Central memory CD8-positive, alpha-beta T cell (primary cell): Measurements from ENCODE around the gene MAF.

Experiments
- ATAC-seq: fragments of 150-1000 bp; cut with Tn5 transposase; replicated peaks from 2 replicates; pipeline ENCODE4 v1.10.0; 2022; ENCODE audit warnings: mild to moderate bottlenecking, moderate FRiP score, moderate number of reproducible peaks; ENCODE audit not compliant: poor library complexity, severe bottlenecking; ENCODE audit errors: extremely low read depth
- DNase-seq, 2 donors: peaks; one replicate each; pipeline ENCODE4 v3.0.0; 2021; ENCODE audit warnings: low spot score in 2 of 2
- H3K27ac Mint-ChIP-seq: one replicate; pipeline ENCODE4 v1.8.0; 2022; ENCODE audit warnings: low read depth, mild to moderate bottlenecking, moderate library complexity, mixed read lengths
- H3K27me3 Mint-ChIP-seq: one replicate; pipeline ENCODE4 v1.8.0; 2022; ENCODE audit warnings: mixed read lengths
- H3K36me3 Mint-ChIP-seq: one replicate; pipeline ENCODE4 v1.8.0; 2022; ENCODE audit warnings: mild to moderate bottlenecking, moderate library complexity, mixed read lengths; ENCODE audit not compliant: insufficient read depth
- H3K4me1 Mint-ChIP-seq: one replicate; pipeline ENCODE4 v1.8.0; 2022; ENCODE audit warnings: mixed read lengths
- H3K4me3 Mint-ChIP-seq: one replicate; pipeline ENCODE4 v1.8.0; 2022; ENCODE audit warnings: mild to moderate bottlenecking, moderate library complexity, mixed read lengths
- H3K9me3 Mint-ChIP-seq: one replicate; pipeline ENCODE4 v1.8.0; 2022; ENCODE audit warnings: mixed read lengths

The MAF gene

DNA sequence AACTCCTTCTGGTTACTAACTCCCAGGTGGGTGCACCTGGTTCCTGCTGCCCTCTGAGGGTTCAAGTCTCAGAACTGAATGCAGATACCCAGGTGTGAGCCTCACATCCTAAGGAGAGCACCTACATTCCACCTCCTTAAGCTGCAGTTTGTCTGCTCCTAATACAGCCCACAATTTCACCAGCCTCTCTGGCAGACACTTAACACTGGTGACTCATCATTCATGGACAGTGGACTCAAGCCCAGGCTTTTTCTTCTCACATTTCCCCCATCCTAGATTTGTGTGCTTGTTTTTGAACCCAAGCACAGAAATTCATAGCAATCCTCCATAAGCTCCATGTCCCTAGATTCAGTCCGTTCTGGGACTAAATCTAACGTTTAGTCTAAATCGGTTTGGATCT, 7.0 kb upstream of the MAF start:
- H3K4me1 Mint-ChIP-seq, result no peaks in the 10 kb centered on the region
- DNase-seq, result no peak
- no peak overlapping the region for H3K27ac Mint-ChIP-seq
- peaks cover 21% of the 10 kb centered on the region for H3K27me3 Mint-ChIP-seq
- H3K4me3 Mint-ChIP-seq, result no peak overlapping the region
- no peaks in the 10 kb centered on the region for H3K9me3 Mint-ChIP-seq
- ATAC-seq, result no peak
- no peaks in the 10 kb centered on the region for H3K36me3 Mint-ChIP-seq

DNA sequence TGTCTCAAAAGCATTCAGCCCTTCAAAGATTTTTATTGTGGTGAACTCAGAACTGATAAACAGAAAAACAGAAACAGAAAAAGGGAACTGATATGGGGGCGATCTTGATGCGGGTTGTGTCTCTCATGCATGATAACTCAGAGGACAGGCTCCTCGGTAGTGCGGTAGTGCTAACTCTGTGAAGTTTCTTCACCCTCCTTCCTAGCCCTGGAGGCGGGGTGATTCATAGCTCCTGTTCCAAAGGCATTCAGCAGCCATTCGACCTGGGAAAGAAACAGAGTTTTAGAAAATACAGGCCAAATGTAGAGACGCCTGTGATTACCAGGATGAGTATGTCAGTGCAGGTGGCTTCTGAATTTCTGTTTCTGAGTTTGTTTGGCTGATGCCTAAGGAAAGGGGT, 5.5 kb upstream of the MAF start:
- H3K9me3 Mint-ChIP-seq, result no peaks in the 10 kb centered on the region
- H3K27me3 Mint-ChIP-seq, result peaks cover 16% of the 10 kb centered on the region
- DNase-seq (no peak), ATAC-seq (no peak)
- peaks cover 3% of the 10 kb centered on the region for H3K36me3 Mint-ChIP-seq
- H3K4me3 Mint-ChIP-seq, result no peak overlapping the region
- no peak overlapping the region for H3K27ac Mint-ChIP-seq
- H3K4me1 Mint-ChIP-seq, result peaks cover 12% of the 10 kb centered on the region

DNA sequence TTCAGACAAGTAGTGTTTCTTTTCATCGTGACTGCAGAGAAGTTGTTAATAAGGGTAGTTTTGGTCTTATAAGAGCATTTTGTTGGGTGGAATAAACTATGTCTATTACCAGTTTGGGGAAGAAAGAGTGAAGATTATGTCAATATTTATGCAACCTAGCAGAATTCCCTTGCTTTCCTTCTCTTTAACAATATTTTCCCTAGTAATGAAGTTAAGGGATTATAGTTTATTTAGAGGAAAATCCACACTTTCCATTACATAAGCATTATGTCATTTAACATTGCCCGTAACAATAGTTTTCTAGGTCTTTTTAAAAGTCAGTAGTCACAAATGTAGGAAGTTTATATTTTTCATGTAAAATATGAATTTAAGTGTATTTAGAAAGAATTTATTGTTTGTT, 2.5 kb upstream of the MAF start:
- H3K27ac Mint-ChIP-seq, result no peak overlapping the region
- DNase-seq, result no peak
- H3K27me3 Mint-ChIP-seq, result no peaks in the 10 kb centered on the region
- no peak overlapping the region for H3K4me3 Mint-ChIP-seq
- peaks cover 20% of the 10 kb centered on the region for H3K4me1 Mint-ChIP-seq
- H3K36me3 Mint-ChIP-seq, result peaks cover 18% of the 10 kb centered on the region
- H3K9me3 Mint-ChIP-seq, result no peaks in the 10 kb centered on the region
- ATAC-seq, result no peak

DNA sequence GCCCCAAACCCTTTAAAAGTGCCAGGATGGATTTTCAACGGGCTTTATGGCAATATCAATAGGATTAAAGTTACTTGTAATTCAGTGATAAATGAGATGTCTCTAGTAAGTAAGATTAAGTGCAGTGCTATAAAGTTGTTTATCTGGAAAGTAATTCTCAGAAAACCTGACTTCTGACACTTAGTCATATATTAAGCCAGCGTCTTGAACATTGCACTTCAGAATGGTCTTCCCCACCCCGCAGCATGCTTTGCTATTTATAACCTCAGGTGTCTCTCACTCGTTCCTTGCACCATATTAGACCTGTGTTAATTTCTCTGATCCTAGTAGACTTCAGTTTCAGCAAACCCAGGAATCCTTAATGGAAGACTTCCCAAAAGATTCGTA, 2.1 kb upstream of the MAF start:
- DNase-seq, result no peak
- H3K4me1 Mint-ChIP-seq, result peaks cover 20% of the 10 kb centered on the region

DNA sequence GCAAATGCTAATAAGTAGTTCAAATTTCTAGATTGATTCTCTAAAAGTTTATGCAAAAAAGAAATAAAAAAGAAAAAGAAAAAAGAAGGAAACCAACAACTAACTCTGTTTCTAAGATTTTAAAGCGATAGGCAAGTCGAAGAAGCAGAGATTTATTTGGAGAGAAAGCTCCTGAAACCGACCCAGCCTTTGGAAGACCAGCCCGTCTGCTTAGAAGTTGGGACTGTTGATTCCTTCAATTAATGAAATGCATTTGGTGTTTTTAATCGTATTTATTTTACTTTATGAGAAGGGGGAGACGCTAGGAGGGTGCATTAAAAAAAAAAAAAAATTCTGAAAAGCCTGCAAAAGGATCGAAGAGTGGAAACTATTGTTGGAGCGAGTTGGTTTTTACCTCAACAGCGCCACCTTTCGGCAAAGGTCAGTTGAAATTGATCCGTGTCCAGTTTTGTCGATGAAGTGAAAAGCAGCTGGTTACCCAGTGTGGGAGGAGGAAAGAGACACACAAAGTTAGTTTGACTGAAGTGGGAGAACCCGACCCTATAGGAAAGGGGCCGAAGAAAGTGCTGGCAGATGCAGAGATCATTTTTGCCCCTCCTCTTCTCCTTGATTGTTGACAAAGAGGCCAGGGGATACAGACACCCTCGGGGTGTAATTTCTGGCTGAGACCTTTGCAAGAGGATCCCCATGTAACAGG, 1.5 kb upstream of the MAF start:
- ATAC-seq, result peak; percentile 11

More for the DNA sequence above, 2.1 kb upstream of the MAF start:
- H3K4me3 Mint-ChIP-seq, result peak overlapping the region; percentile 92
- H3K27me3 Mint-ChIP-seq, result no peaks in the 10 kb centered on the region
- H3K27ac Mint-ChIP-seq, result peak overlapping the region; percentile 95
- no peaks in the 10 kb centered on the region for H3K9me3 Mint-ChIP-seq
- no peak for ATAC-seq
- peaks cover 20% of the 10 kb centered on the region for H3K36me3 Mint-ChIP-seq

DNA sequence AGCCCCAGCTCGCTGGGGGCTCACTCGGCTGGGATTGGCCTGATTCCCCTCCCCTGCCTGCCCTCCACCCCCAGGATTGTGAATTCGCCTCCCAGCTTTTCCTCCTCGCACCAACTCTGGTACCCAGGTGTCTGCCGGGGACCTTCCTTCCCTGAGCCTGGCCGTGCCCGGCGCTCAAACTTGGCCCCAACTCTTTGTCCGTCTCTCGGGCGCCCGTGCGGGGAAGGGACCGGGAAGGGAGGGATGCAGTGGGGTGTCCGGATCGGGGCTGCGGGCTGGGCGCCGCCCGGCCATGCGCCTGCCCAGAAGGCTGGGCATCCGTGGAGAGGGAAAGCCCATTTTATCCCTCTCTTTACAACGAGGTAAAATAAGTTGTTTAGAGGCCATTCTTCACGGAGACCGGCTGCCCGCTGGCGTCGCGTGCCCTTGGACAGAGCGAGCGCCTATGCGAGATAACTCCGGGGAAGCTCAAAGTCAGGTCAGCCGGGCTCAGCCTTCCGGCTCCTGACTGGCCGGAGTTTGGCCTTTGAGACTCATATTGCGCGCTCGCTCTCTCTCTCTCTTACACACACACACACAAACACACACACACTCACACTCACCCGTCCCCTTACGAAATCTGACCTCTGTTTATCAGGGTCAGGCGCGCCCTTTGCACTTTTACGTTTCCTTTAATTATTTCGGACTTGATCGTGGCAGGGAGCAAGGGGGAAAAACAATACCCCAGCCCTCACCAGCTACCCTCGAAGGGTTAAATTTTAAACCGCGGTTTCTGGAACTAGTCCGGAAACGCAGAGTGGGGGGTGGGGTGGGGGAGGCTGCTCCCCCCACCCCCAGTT, 774 bp upstream of the MAF start:
- ATAC-seq, result no peak
- no peaks in the 10 kb centered on the region for H3K27me3 Mint-ChIP-seq
- H3K4me3 Mint-ChIP-seq, result peak overlapping the region; percentile 92
- peak overlapping the region; percentile 95 for H3K27ac Mint-ChIP-seq
- H3K4me1 Mint-ChIP-seq, result peaks cover 22% of the 10 kb centered on the region
- H3K36me3 Mint-ChIP-seq, result peaks cover 20% of the 10 kb centered on the region
- DNase-seq, result no peak
- no peaks in the 10 kb centered on the region for H3K9me3 Mint-ChIP-seq

More for the DNA sequence above, 1.5 kb upstream of the MAF start:
- Mint-ChIP-seq H3K4me3 (peak overlapping the region; percentile 92), H3K27me3 (no peaks in the 10 kb centered on the region), H3K4me1 (peaks cover 20% of the 10 kb centered on the region), H3K36me3 (peaks cover 20% of the 10 kb centered on the region), H3K27ac (peak overlapping the region; percentile 95), H3K9me3 (no peaks in the 10 kb centered on the region)
- DNase-seq, result peak; percentile 76 to 81

DNA sequence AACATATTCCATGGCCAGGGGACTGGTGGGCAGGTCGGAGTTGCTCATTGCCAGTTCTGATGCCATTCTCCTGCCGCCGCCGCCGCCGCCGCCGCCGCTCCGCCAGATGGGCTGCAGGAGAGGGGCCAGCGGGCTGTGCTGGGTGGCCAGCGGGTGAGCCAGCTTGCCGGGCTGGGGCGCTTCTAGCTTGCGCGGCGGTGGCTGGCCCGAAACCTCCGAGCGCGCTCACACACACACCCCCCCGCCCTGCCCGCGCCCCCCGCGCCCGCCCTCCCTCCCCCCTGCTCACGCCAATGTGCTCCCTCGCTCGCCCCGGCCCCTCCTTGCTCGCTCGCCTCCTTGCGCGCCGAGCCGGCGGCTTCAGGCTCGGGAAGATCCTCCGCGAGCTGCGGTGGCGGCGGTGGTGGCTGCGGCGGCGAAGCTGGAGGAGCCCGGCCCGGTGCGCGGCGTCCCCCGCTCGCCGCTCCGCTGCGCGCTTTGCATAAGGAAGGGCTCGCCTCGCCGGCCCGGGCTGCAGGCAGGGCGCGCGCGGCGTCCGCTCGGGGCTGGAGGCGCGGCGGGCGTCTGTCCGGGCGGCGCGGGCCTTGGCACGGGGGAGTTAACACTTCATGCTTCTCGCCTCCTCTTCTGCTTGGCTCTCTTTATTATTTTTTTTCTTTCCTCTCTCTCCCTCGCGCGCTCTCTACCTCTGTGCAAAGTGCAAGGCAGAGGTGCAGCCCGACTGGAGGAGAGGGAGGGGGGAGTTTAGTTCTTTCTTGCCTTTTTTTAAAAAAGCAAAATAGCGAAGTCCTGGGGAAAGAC, 500 bp downstream of the MAF start:
- Mint-ChIP-seq H3K4me3 (peak overlapping the region; percentile 92), H3K27ac (peak overlapping the region; percentile 95), H3K36me3 (peaks cover 20% of the 10 kb centered on the region), H3K9me3 (no peaks in the 10 kb centered on the region), H3K27me3 (no peaks in the 10 kb centered on the region), H3K4me1 (peaks cover 35% of the 10 kb centered on the region)
- DNase-seq (peak in 1 of 2 donors; percentile 45), ATAC-seq (peak; percentile 64)

DNA sequence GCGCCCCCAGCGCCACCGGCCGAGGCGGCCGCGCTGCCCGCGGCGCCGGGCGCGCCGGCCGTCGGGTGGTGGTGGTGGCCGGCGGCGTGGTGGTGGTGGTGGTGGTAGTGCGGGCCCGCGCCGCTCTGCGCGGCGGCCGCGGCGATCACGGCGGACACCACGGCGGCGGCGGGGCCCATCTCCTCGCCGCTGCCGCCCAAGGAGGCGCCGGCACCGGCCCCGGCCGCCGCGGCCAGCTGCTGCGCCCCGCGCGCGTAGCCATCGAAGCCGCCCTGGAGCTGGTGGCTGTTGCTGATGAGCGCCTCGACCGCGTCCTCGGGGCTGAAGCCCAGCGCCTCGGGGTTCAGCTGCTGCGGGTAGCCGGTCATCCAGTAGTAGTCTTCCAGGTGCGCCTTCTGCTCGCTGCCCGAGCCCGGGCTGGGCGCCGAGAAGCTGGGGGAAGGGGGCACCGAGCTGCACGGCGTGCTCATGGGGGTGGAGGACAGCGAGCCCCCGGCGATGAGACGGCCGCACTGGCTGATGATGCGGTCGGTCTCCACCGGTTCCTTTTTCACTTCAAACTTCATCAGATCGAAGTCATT, 1.2 kb downstream of the MAF start:
- Mint-ChIP-seq H3K9me3 (no peaks in the 10 kb centered on the region), H3K4me3 (peak overlapping the region; percentile 92), H3K27ac (peak overlapping the region; percentile 95), H3K36me3 (peaks cover 22% of the 10 kb centered on the region), H3K27me3 (no peaks in the 10 kb centered on the region), H3K4me1 (peaks cover 40% of the 10 kb centered on the region)
- DNase-seq (peak; percentile 18 to 25), ATAC-seq (no peak)

DNA sequence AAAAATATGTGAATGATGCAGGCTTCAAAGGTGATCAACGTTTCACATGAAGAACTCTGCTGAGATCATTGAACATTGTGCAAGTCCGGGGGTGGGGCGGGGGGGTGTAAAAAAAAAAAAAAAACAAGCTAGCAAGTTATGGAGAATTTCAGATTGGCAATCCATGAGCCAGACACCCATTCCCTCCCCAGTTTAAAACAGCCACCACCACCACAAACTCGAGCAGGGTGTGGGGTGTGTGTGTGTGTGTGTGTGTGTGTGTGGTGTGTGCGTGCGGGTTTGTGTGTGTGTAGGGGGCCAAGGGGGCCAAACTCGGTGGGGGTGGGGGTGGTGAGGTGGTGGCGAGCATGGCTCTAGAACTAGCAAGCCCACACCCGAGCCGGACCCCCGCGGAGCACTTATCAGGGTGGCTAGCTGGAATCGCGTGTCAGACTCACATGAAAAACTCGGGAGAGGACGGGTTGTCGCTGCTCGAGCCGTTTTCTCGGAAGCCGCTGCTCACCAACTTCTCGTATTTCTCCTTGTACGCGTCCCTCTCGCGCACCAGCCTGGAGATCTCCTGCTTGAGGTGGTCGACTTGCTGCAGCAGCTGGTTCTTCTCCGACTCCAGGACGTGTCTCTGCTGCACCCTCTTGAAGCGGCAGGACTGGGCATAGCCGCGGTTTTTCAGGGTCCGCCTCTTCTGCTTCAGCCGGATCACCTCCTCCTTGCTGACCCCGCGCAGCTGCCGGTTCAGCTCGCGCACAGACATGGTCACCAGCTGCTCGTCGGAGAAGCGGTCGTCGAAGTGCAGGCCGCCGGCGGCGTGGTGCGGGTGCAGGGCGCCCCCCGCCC, 2.0 kb downstream of the MAF start:
- H3K4me3 Mint-ChIP-seq, result peak overlapping the region; percentile 92
- ATAC-seq (no peak), DNase-seq (peak; percentile 20 to 33)
- H3K27me3 Mint-ChIP-seq, result no peaks in the 10 kb centered on the region
- H3K27ac Mint-ChIP-seq, result peak overlapping the region; percentile 91
- H3K4me1 Mint-ChIP-seq, result peaks cover 43% of the 10 kb centered on the region
- no peaks in the 10 kb centered on the region for H3K9me3 Mint-ChIP-seq
- H3K36me3 Mint-ChIP-seq, result peaks cover 24% of the 10 kb centered on the region

DNA sequence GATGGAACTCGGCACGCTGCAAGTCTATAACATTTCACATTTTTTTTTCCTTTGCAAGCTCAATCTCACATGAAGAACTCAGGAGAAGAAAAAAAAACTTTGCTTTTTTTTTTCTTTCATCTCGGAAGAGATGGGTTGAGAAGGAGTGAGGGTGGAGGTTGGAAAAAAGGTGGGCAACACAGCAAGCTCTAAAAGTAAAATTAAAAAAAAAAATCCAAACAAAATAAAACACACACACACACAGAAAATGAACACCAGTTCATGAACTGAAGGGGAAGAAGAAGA, 2.5 kb downstream of the MAF start:
- Mint-ChIP-seq H3K4me1 (peaks cover 48% of the 10 kb centered on the region), H3K27me3 (no peaks in the 10 kb centered on the region), H3K9me3 (no peaks in the 10 kb centered on the region), H3K4me3 (peak overlapping the region; percentile 92), H3K36me3 (peaks cover 26% of the 10 kb centered on the region), H3K27ac (peak overlapping the region; percentile 91)
- DNase-seq (no peak), ATAC-seq (no peak)

DNA sequence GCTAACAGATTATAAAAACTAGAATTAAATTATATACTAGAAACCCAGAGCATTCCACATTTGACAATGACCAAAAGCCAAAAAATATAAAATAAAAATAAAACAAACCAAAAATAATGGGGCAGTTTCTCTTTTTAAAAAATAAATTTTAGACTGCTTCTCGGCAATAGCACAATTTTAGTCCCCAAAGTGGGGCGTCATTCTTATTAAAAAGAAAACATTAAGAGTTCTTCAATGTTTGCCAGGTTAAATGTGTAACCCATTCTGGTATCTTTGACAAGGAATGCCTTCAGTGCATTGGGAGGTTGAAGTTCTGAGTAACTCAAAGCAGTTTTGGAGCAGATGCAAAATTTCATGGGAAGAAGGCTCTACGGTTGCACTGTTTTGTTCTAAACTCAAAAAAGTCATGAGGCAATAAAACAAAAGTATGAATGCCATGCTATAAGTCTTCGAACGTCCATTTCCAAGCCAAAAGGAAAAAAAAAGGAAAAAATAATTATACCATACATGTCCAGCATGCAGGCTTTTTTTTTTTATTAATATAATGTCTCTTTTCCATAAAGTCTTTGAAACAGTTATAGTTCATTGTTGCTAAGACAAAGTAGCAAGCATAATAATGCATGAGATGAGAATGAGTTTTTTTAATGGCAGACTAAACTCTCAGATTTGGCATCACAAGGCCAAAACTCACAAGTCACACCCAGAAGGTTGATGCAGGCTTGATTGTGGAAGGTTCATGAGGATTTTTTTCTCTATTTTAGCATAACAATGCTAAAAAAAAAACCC, 3.1 kb downstream of the MAF start:
- no peaks in the 10 kb centered on the region for H3K9me3 Mint-ChIP-seq
- H3K4me3 Mint-ChIP-seq, result peak overlapping the region; percentile 92
- DNase-seq, result no peak
- H3K4me1 Mint-ChIP-seq, result peaks cover 52% of the 10 kb centered on the region
- H3K27me3 Mint-ChIP-seq, result no peaks in the 10 kb centered on the region
- H3K36me3 Mint-ChIP-seq, result peaks cover 31% of the 10 kb centered on the region
- H3K27ac Mint-ChIP-seq, result peak overlapping the region; percentile 91
- no peak for ATAC-seq
